ENCODE results near the gene COA8.

The COA8 gene

DNA sequence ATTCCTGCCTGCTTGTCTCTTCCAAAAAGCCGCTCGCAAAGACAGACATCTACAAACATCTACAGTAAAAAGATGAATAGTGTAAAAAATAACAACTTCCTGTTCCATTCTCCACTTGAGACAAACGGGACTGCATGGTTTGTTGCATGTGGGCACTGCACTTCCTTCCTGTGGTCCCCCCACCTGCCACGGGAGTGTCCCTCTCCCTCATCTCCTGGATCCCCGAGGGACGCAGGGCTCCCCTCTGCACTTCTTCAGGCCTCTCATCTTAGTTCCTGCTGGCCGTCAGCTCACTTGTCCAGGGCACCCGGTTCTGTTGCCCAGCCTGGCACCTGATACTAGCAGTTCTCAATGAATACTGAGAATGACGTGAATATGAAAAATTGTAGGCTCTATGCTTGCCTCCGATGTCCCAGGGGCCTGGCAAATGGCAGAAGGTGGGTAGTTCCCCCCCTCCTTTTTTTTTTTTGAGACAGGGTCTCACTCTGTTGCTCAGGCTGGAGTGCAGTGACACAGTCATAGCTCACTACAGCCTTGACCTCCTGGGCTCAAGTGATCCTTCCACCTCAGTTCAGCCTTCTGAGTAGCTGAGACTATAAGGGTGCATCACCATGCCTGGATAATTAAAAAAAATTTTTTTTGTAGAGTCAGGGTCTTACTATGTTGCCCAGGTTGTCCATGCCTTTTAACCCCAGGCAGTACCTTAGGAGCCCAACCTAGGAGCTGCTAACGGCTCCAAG, 62.8 kb downstream of the COA8 start:
- TF ChIP-seq, protein P1, sequence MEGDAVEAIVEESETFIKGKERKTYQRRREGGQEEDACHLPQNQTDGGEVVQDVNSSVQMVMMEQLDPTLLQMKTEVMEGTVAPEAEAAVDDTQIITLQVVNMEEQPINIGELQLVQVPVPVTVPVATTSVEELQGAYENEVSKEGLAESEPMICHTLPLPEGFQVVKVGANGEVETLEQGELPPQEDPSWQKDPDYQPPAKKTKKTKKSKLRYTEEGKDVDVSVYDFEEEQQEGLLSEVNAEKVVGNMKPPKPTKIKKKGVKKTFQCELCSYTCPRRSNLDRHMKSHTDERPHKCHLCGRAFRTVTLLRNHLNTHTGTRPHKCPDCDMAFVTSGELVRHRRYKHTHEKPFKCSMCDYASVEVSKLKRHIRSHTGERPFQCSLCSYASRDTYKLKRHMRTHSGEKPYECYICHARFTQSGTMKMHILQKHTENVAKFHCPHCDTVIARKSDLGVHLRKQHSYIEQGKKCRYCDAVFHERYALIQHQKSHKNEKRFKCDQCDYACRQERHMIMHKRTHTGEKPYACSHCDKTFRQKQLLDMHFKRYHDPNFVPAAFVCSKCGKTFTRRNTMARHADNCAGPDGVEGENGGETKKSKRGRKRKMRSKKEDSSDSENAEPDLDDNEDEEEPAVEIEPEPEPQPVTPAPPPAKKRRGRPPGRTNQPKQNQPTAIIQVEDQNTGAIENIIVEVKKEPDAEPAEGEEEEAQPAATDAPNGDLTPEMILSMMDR (IDR thresholded peaks at IDR 0.05; ENCODE audit: low read depth, low read length) = no peak
- no peak for DNase-seq (ENCODE audit: extremely low read depth, low read depth)

DNA sequence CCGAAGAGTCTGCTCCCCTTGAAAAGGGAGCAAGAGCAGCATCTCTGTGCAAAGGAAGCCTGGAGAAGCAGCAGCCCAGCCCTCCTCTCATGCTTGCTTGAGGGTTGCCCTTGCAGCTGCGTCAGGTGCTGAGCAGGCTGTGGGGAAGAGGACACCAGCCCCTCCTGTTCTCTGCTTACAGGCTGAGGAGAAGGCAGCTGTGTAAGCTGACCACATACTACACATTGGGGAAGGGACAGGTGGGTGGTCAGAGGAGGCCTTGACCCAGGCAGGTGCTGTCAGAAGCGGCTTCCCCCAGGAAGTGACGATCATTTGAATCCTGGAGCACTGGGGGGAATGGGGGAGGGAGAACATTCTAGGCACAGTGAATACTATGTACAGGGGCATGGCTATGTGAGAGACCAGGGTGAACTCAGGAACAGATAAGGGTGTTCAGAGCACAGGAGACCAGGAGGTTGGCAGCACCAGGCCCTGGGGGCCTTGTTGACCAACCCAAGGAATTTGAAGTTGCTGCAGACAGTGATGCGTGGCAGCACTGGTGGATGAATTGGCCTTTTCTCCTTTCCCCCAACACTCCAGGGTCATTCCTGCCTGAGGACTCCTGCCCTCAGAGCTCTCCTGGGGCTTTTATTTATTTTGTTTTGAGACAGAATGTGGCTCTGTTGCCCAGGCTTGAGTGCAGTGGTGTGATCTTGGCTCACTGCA, 63.5 kb downstream of the COA8 start:
- TF ChIP-seq, protein P1 (IDR thresholded peaks at IDR 0.05; ENCODE audit: low read depth, low read length) = no peak

DNA sequence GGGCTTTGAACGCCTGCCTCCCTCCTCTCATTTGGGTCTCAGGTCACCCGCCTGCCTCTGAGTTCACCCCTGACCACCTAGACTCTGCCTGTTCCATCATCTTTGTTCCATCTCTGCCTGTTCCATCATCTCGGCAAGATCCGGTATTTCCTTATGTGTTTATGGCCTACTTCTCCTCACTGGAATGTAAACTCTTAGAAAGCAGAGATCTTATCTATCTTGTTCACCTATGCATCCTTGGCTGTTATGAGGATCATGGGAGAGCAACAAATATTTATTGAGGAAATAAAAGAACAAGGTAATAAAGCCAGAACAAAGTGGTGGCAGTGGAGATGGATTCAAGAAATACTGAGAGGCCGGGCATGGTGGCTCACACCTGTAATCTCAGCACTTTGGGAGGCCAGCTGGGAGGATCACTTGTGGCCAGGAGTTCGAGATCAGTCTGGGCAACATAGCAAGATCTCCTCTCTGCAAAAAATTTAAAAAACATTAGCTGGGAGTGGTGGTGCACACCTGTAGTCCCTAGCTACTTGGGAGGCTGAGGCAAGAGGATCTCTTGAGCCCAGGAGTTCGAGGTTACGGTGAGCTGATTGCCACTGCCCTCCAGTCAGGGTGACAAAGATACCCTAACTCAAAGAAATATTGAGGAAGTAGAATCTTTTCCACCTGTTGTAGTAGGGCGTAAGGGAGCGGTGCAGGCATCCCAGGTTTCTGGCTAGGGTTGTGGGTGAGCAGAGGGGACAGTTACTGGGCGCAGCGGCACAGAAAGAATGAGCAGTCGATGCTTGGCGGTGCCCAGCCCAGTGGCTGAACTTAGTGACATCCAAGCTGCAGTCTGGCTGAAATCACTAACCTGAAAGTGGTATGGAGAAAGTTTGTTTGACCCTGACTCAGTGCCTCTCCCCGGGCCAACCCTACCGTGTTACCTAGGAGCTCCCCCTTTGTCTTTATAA, 64.6 kb downstream of the COA8 start:
- TF ChIP-seq, protein P1 (IDR thresholded peaks at IDR 0.05; ENCODE audit: low read depth, low read length) = no peak
- DNase-seq (ENCODE audit: extremely low read depth, low read depth) = no peak

More for the DNA sequence above, 63.5 kb downstream of the COA8 start:
- DNase-seq (ENCODE audit: extremely low read depth, low read depth) = no peak

DNA sequence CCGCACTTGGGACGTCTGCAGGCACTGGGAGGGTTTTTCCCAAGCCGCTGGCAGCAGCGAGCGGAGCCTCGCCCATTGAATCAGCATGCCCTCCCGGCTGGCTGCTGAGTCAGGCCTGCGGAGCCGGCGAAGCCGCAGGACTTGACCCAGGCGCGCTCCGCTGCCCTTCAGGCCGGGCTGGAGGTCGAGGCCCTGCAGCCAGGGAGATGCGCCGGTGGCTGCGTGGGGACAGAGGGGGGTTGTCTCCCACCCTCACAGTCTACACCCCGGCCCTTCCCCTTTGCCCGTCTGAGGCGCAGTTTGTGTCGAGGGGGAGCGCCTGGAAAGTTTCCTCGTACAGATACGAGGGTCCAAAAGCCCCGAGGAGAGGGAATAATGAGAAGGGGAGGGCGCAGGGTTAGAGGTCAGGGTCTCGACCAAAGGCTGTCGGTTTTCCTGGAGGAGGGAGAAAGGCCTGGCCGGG, 65.5 kb downstream of the COA8 start:
- DNase-seq (ENCODE audit: extremely low read depth, low read depth) = peak; percentile 52
- TF ChIP-seq, protein P1 (IDR thresholded peaks at IDR 0.05; ENCODE audit: low read depth, low read length) = no peak

DNA sequence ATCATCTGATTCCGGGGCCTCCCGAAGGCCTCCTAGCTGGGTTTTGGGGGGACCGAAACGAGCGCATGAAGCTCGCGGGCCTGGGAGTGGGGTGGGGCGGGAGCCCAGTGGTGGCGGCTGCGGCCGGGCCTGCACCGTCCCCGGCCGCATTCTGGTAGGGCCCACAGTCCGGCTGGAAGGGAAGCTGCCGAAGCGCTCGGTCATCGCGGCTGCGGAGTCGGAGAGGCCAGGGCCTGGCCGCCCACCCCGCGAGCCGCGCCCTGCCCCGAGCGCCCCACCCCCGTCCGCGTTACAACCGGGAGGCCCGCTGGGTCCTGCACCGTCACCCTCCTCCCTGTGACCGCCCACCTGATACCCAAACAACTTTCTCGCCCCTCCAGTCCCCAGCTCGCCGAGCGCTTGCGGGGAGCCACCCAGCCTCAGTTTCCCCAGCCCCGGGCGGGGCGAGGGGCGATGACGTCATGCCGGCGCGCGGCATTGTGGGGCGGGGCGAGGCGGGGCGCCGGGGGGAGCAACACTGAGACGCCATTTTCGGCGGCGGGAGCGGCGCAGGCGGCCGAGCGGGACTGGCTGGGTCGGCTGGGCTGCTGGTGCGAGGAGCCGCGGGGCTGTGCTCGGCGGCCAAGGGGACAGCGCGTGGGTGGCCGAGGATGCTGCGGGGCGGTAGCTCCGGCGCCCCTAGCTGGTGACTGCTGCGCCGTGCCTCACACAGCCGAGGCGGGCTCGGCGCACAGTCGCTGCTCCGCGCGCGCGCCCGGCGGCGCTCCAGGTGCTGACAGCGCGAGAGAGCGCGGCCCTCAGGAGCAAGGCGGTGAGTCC, 66.1 kb downstream of the COA8 start, which contains the start of gene KLC1:
TSS of gene KLC1 (plus strand) at position 528 of the 819 bp plus-strand sequence. CDS start 25,354 bp downstream, outside the sequence.
- TF ChIP-seq, protein P1 (IDR thresholded peaks at IDR 0.05; ENCODE audit: low read depth, low read length) = no peak
- peak; percentile 19 for DNase-seq (ENCODE audit: extremely low read depth, low read depth)

DNA sequence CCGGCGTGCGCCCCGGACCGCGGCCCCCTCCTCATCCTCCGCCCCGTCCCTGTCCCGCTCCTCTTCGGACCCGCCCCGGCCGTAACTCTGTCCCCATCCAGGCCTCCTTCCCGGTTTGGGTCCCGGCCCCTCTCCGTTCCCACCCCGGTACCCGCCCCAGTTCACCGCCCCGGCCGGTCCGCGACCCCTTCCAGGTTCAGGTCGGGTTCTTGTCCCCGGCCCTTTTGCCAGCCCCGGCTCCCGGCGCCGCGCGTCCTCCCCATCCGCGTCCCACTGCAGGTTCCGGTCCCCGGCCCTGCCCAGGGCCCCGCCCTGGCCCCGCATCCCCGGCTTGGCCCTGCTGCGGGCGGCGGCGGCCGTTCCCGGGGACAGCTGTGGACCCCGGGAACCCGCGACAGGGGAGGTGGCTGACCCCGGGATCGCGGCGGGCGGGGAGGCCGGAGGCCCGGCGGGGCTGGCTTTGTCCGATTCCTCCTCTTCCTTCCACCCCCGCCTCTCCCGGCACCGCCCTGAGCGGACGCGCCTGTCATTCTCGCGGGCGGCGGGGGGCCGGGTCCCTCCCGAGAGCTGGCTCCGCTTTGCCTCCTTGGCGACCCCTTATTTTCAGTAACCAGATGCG, 66.9 kb downstream of the COA8 start:
- DNase-seq (ENCODE audit: extremely low read depth, low read depth) = no peak

More for the DNA sequence above, 66.9 kb downstream of the COA8 start:
- TF ChIP-seq, protein P1 (IDR thresholded peaks at IDR 0.05; ENCODE audit: low read depth, low read length) = no peak

Data from AG09319 (cell line).